GM19043 (cell line): Measurements from ENCODE around the gene ATP2A1.
"Not testable (repeated sequence)": the region's sequence is repeated elsewhere in the genome, so short reads cannot be mapped to it uniquely, and the experiment has no call there.

ENCODE experiments used
- ATAC-seq: cut with Tn5 transposase; IDR thresholded peaks from one replicate; pipeline ENCODE4 v1.9.1; 2021; ENCODE audit warnings: low read depth; ENCODE audit not compliant: unreplicated experiment

The ATP2A1 gene

GRCh38 chr16:28904828-28905227, 26.5 kb downstream of the ATP2A1 start:
- no peak for ATAC-seq

- ATAC-seq, result no peak
Measured at GRCh38 chr16:28905229-28905754, 27.0 kb downstream of the ATP2A1 start.

GRCh38 chr16:28905800-28906372, 27.6 kb downstream of the ATP2A1 start:
- no peak for ATAC-seq

- no peak for ATAC-seq
Measured at GRCh38 chr16:28910086-28911031, 32.1 kb downstream of the ATP2A1 start.

GRCh38 chr16:28912558-28912957, 34.3 kb downstream of the ATP2A1 start:
- no peak for ATAC-seq

GRCh38 chr16:28913946-28914724, 35.8 kb downstream of the ATP2A1 start:
- ATAC-seq, result no peak

GRCh38 chr16:28915181-28915580, 36.9 kb downstream of the ATP2A1 start:
- ATAC-seq, result no peak

GRCh38 chr16:28917095-28917494, 38.8 kb downstream of the ATP2A1 start:
- ATAC-seq, result no peak

GRCh38 chr16:28918698-28919097, 40.4 kb downstream of the ATP2A1 start:
- no peak for ATAC-seq

GRCh38 chr16:28923231-28923587, 44.9 kb downstream of the ATP2A1 start:
- ATAC-seq, result no peak

- ATAC-seq, result peak; percentile 63
Measured at GRCh38 chr16:28923652-28924398, 45.5 kb downstream of the ATP2A1 start.

- no peak for ATAC-seq
Measured at GRCh38 chr16:28924399-28924761, 46.1 kb downstream of the ATP2A1 start.

GRCh38 chr16:28924762-28925385, 46.6 kb downstream of the ATP2A1 start, which contains the start of gene RABEP2:
RABEP2 (minus strand) TSS chr16:28925238; CDS start chr16:28925163, 75 bp downstream.
- ATAC-seq, result peak; percentile 45

GRCh38 chr16:28925386-28926228, 47.3 kb downstream of the ATP2A1 start:
- ATAC-seq, result peak; percentile 21

- not testable (repeated sequence) for ATAC-seq
Measured at GRCh38 chr16:28926284-28926683, 48.0 kb downstream of the ATP2A1 start.

GRCh38 chr16:28927815-28928214, 49.5 kb downstream of the ATP2A1 start:
- no peak for ATAC-seq

- no peak for ATAC-seq
Measured at GRCh38 chr16:28930203-28930602, 51.9 kb downstream of the ATP2A1 start.

- no peak for ATAC-seq
Measured at GRCh38 chr16:28930652-28931051, 52.4 kb downstream of the ATP2A1 start.

GRCh38 chr16:28931801-28932225, 53.5 kb downstream of the ATP2A1 start, which contains the start of gene CD19:
CD19 (plus strand) TSS chr16:28931971; CDS start chr16:28932001, 30 bp downstream.
- ATAC-seq, result no peak
